Vagina (tissue), 2 donors: ENCODE data around the gene ZNF672. TPM values are rescaled to one million over a fixed set of nuclear protein-coding genes. Genes with fewer than 3 reads are reported as not detected.
"Not testable (repeated sequence)": the region's sequence is repeated elsewhere in the genome, so short reads cannot be mapped to it uniquely, and the experiment has no call there.

Experiments
- DNase-seq, 2 donors: peaks; one replicate each; pipeline ENCODE4 v3.0.0-alpha.2; 2017; ENCODE audit errors: extremely low spot score in 2 of 2
- H3K27ac ChIP-seq: fragments of 200-600 bp; sonication (generic); one replicate; pipeline ENCODE4 v1.5.1; 2019
- H3K27me3 ChIP-seq: fragments of 200-600 bp; sonication (generic); one replicate; pipeline ENCODE4 v1.5.1; 2019
- H3K36me3 ChIP-seq, 2 donors: fragments of 200-600 bp; sonication (generic); one replicate each; pipeline ENCODE4 v1.5.1; 2017 to 2019
- H3K4me1 ChIP-seq: fragments of 200-600 bp; sonication (generic); one replicate; pipeline ENCODE4 v1.5.1; 2019
- H3K4me3 ChIP-seq, 2 donors: fragments of 200-600 bp; sonication (generic); 1 replicate in 1 of 2; 2 replicates in 1 of 2; pipeline ENCODE4 v1.5.1; 2016 to 2019
- H3K9me3 ChIP-seq: fragments of 200-600 bp; sonication (generic); one replicate; pipeline ENCODE4 v1.5.1; 2019
- POLR2A ChIP-seq, 2 donors: fragments of 450-650 bp; IDR thresholded peaks; one replicate each; pipeline ENCODE4 v1.6.1; 2017; ENCODE audit warnings: antibody characterized with exemption in 2 of 2, mild to moderate bottlenecking in 2 of 2, moderate library complexity in 2 of 2
- POLR2AphosphoS5 ChIP-seq, 2 donors: sonication (generic); formaldehyde crosslinking; IDR thresholded peaks; one replicate each; pipeline ENCODE4 v1.9.0; 2017; ENCODE audit warnings: antibody characterized with exemption in 2 of 2, mild to moderate bottlenecking in 2 of 2, low read depth in 1 of 2; ENCODE audit not compliant: insufficient read depth in 1 of 2
- intact Hi-C: fragments of 100-400 bp; cut with DNase I; formaldehyde crosslinking; loops from one replicate; pipeline ENCODE4 v1.15.1; 2023
- total RNA-seq: library from RNA; depleted of rRNA; stranded (reverse); fragments of >200 nt; gene quantifications from one replicate; pipeline ENCODE4 v1.2.3, GENCODE V29; 2016
- TF ChIP-seq, protein P1 (sequence below), 3 experiments: fragments of 450-650 bp in 2 of 3; fragments of 200-600 bp in 1 of 3; sonication (generic) in 1 of 3; IDR thresholded peaks; one replicate each; pipeline ENCODE4 v1.5.1; 2017 to 2019; ENCODE audit warnings: antibody characterized with exemption in 3 of 3, mild to moderate bottlenecking in 2 of 3, moderate library complexity in 2 of 3

The ZNF672 gene
- total RNA-seq, 1 donor from 2014 or later, result 44.9 TPM

GRCh38 chr1:248886237-248886895, 48.3 kb downstream of the ZNF672 start:
- TF ChIP-seq POLR2AphosphoS5 (IDR thresholded peaks at IDR 0.05; ENCODE audit: insufficient read depth in 1 of 2, low read depth in 1 of 2), result no peak
- TF ChIP-seq, protein P1, sequence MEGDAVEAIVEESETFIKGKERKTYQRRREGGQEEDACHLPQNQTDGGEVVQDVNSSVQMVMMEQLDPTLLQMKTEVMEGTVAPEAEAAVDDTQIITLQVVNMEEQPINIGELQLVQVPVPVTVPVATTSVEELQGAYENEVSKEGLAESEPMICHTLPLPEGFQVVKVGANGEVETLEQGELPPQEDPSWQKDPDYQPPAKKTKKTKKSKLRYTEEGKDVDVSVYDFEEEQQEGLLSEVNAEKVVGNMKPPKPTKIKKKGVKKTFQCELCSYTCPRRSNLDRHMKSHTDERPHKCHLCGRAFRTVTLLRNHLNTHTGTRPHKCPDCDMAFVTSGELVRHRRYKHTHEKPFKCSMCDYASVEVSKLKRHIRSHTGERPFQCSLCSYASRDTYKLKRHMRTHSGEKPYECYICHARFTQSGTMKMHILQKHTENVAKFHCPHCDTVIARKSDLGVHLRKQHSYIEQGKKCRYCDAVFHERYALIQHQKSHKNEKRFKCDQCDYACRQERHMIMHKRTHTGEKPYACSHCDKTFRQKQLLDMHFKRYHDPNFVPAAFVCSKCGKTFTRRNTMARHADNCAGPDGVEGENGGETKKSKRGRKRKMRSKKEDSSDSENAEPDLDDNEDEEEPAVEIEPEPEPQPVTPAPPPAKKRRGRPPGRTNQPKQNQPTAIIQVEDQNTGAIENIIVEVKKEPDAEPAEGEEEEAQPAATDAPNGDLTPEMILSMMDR (IDR thresholded peaks at IDR 0.05), result no peak
- no peak for TF ChIP-seq POLR2A (IDR thresholded peaks at IDR 0.05)
- DNase-seq, result no peak
- Histone ChIP-seq H3K27me3 (no peaks in the 10 kb centered on the region), H3K9me3 (no peaks in the 10 kb centered on the region), H3K4me1 (no peaks in the 10 kb centered on the region), H3K36me3 (no peaks in the 10 kb centered on the region), H3K27ac (no peak overlapping the region), H3K4me3 (no peak overlapping the region)
- intact Hi-C loops, result no loop called here

DNA sequence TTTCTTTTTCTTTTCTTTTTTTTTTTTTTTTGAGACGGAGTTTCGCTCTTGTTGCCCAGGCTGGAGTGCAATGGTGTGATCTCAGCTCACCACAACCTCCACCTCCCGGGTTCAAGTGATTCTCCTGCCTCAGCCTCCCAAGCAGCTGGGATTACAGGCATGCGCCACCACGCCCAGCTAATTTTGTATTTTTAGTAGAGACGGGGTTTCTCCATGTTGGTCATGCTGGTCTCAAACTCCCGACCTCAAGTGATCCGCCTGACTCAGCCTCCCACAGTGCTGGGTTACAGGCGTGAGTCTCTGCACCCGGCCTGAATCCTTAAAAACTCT, 51.9 kb downstream of the ZNF672 start:
- intact Hi-C loops, result not testable (repeated sequence)

DNA sequence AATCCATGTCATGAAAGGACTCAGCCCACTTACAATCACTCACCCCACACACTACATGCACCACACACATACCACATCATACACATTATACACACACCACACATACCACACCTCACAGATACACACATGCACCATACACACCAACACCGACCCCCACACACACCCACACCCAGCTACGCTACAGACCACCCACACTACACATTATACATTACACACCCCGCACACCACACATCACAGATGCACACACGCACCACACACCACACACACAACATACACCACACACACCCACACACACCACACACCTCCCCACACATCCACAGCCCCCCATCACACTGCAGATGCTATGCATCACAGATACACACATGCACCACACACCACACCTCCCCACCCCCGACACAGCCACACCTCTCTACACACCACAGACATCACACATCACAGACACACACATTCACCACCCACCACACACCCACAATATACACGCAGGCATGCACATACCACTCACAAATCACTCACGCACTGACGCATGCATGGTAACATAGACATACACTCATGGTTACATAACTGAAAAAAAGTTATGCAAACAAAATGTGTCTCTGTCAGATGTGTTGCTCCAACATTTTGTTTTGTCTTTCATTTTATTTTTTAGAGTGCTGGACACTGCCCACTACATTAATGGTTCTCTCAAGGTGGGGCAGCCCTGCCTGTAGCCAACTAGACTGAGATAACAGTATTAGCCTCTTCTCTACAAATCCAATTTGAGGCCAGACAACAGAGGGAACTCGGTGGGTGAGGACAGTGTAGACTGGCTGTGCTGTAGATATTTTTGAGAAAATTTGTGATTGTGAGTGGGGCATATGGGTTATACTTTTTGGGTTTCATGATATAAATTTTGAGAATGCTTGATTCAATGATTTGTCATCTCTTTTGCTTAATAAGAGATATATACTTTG, 52.8 kb downstream of the ZNF672 start:
- TF ChIP-seq POLR2AphosphoS5 (IDR thresholded peaks at IDR 0.05; ENCODE audit: insufficient read depth in 1 of 2, low read depth in 1 of 2) (no peak), POLR2A (IDR thresholded peaks at IDR 0.05) (no peak)
- TF ChIP-seq, protein P1 (IDR thresholded peaks at IDR 0.05), result no peak
- DNase-seq, result no peak
- H3K4me1 ChIP-seq, result no peaks in the 10 kb centered on the region

More for the DNA sequence above, 51.9 kb downstream of the ZNF672 start:
- H3K9me3 ChIP-seq, H3K27me3 ChIP-seq, H3K27ac ChIP-seq, H3K36me3 ChIP-seq, H3K4me1 ChIP-seq, H3K4me3 ChIP-seq, DNase-seq: not testable (repeated sequence)

DNA sequence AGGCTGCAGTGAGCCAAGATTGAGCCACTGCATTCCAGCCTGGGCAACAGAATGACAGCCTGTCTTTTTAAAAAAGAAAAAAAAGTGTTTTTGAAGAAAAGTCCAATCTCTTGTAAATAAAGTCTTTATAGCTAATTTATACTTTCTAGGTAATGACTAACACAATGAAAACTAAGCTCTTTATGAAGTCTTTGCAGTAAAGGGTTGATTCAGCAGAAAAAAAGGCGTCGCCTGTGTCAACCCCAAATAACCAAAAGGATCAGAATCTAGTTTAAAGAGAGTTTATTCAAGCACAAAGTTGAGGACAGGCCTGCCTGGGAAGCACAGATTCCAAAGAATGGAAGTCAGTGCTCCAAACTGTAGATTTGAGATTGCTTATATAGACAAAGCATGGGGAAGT, 53.7 kb downstream of the ZNF672 start:
- no peaks in the 10 kb centered on the region for H3K9me3 ChIP-seq
- H3K4me1 ChIP-seq, result no peaks in the 10 kb centered on the region
- H3K27ac ChIP-seq, result no peak overlapping the region
- TF ChIP-seq POLR2AphosphoS5 (IDR thresholded peaks at IDR 0.05; ENCODE audit: insufficient read depth in 1 of 2, low read depth in 1 of 2) (no peak), POLR2A (IDR thresholded peaks at IDR 0.05) (no peak)
- TF ChIP-seq, protein P1 (IDR thresholded peaks at IDR 0.05), result no peak
- no peaks in the 10 kb centered on the region for H3K36me3 ChIP-seq
- no peaks in the 10 kb centered on the region for H3K27me3 ChIP-seq
- intact Hi-C loops, result no loop called here
- no peak for DNase-seq
- H3K4me3 ChIP-seq, result no peak overlapping the region

More for the DNA sequence above, 52.8 kb downstream of the ZNF672 start:
- H3K36me3 ChIP-seq, result no peaks in the 10 kb centered on the region
- no peaks in the 10 kb centered on the region for H3K27me3 ChIP-seq
- no peak overlapping the region for H3K27ac ChIP-seq
- H3K9me3 ChIP-seq, result no peaks in the 10 kb centered on the region
- intact Hi-C loops, result no loop called here
- H3K4me3 ChIP-seq, result no peak overlapping the region

DNA sequence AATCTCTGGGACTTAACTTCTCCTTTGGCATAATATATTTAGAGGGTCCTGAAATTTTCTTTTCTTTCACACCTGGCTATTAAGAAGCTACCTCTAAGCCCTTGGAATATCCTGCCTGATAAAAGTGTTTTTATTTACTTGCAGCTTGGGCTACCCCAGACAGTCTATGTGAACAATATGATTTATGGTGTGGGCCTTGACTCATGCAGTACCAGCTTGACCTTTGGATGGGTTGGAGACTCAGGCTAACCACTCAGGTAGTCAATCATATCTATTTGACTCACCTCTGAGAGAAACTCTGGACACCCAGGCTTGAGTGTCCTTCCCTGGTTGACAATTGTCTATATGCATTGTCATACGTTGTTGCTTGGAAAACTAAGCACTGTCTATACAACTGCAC, 54.6 kb downstream of the ZNF672 start:
- Histone ChIP-seq H3K4me1 (no peaks in the 10 kb centered on the region), H3K27me3 (no peaks in the 10 kb centered on the region), H3K27ac (no peak overlapping the region), H3K36me3 (no peaks in the 10 kb centered on the region), H3K4me3 (no peak overlapping the region), H3K9me3 (no peaks in the 10 kb centered on the region)
- no peak for DNase-seq
- TF ChIP-seq, protein P1 (IDR thresholded peaks at IDR 0.05), result no peak
- no peak for TF ChIP-seq POLR2A (IDR thresholded peaks at IDR 0.05)
- TF ChIP-seq POLR2AphosphoS5 (IDR thresholded peaks at IDR 0.05; ENCODE audit: insufficient read depth in 1 of 2, low read depth in 1 of 2), result no peak
- intact Hi-C loops, result no loop called here
